Measurements from ENCODE around the gene ZMYND8.
"Not testable (repeated sequence)": the region's sequence is repeated elsewhere in the genome, so short reads cannot be mapped to it uniquely, and the experiment has no call there.

ZMYND8 gene

DNA sequence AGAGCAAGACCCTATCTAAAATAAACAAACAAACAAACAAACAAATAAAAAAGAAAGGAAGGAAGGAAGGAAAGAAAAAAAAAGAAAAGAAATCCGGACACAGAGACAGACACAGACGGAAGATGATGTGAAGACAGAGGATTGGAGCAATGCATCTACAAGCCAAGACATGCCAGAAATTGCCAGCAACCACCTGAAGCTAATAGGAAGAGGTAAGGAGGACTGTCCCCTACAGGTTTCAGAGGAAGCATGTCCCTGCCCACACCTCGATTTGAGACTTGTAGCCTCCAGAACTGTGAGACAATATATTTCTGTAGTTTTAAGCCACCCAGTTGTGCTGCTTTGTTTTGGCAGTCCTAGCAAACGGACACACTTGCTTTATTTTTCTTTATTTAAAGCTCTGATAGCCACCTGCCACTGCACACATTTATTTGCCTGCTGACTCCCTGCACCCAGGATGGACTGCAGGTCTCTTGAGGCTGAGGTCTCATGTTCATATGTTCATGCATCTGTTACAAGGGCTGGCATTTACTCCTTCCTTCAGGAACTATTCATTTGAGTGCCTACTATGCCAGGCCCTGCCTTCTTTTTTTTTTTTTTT, 20.7 kb upstream of the ZMYND8 start:
- no peak for TF ChIP-seq EZH2 (IDR thresholded peaks at IDR 0.05; ENCODE audit: borderline replicate concordance, low read depth, low read length, severe bottlenecking)
- TF ChIP-seq, protein P1, sequence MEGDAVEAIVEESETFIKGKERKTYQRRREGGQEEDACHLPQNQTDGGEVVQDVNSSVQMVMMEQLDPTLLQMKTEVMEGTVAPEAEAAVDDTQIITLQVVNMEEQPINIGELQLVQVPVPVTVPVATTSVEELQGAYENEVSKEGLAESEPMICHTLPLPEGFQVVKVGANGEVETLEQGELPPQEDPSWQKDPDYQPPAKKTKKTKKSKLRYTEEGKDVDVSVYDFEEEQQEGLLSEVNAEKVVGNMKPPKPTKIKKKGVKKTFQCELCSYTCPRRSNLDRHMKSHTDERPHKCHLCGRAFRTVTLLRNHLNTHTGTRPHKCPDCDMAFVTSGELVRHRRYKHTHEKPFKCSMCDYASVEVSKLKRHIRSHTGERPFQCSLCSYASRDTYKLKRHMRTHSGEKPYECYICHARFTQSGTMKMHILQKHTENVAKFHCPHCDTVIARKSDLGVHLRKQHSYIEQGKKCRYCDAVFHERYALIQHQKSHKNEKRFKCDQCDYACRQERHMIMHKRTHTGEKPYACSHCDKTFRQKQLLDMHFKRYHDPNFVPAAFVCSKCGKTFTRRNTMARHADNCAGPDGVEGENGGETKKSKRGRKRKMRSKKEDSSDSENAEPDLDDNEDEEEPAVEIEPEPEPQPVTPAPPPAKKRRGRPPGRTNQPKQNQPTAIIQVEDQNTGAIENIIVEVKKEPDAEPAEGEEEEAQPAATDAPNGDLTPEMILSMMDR (IDR thresholded peaks at IDR 0.05; ENCODE audit: borderline replicate concordance, extremely low read depth, low read length, poor library complexity, severe bottlenecking), result no peak
- H3K4me2 ChIP-seq (ENCODE audit: insufficient read depth, low read length), result no peak overlapping the region
- no peaks in the 10 kb centered on the region for H4K20me1 ChIP-seq (ENCODE audit: insufficient read depth, low read length)
- no peak overlapping the region for H2AFZ ChIP-seq (ENCODE audit: low read depth, low read length)
- no peaks in the 10 kb centered on the region for H3K79me2 ChIP-seq (ENCODE audit: insufficient read depth, low read length)
- no peak overlapping the region for H3K9ac ChIP-seq (ENCODE audit: low read depth, low read length)
- ATAC-seq (ENCODE audit: insufficient read depth, low read depth) (no peak), DNase-seq (no peak)
- H3K4me3 ChIP-seq (ENCODE audit: low read depth in 1 of 2, low read length in 2 of 2), result no peak overlapping the region
- no peaks in the 10 kb centered on the region for H3K27me3 ChIP-seq (ENCODE audit: insufficient read depth, low read length, poor library complexity)
- no peak overlapping the region for H3K27ac ChIP-seq (ENCODE audit: low read length)
- H3K36me3 ChIP-seq (ENCODE audit: insufficient read depth, low read length), result no peaks in the 10 kb centered on the region
- no peaks in the 10 kb centered on the region for H3K4me1 ChIP-seq (ENCODE audit: insufficient read depth, low read length)
- no peaks in the 10 kb centered on the region for H3K9me3 ChIP-seq (ENCODE audit: insufficient read depth, low read length, severe bottlenecking)

DNA sequence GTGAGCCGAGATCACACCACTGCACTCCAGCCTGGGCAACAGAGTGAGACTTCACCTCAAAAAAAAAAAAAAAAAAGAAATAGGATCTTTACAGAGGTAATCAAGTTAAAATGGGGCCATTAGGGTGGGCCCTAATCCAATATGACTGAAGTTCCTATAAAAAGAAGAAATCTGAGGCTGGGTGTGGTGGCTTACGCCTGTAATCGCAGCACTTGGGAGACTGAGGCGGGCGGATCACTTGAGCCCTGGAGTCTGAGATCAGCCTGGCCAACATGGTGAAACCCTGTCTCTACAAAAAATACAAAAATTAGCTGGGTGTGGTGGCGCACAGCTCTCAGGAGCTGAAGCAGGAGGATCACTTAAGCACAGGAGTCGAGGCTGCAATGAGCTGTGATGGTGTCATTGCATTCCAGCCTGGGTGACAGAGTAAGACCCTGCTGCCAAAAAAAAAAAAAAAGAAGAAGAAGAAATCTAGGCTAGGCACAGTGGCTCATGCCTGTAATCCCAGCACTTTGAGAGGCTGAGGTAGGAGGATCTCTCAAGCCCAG, 19.7 kb upstream of the ZMYND8 start:
- not testable (repeated sequence) for DNase-seq; H3K4me2 ChIP-seq (ENCODE audit: insufficient read depth, low read length); H3K36me3 ChIP-seq (ENCODE audit: insufficient read depth, low read length); H4K20me1 ChIP-seq (ENCODE audit: insufficient read depth, low read length); H3K4me1 ChIP-seq (ENCODE audit: insufficient read depth, low read length); H3K27me3 ChIP-seq (ENCODE audit: insufficient read depth, low read length, poor library complexity); H3K9me3 ChIP-seq (ENCODE audit: insufficient read depth, low read length, severe bottlenecking); H3K27ac ChIP-seq (ENCODE audit: low read length); H3K4me3 ChIP-seq (ENCODE audit: low read depth in 1 of 2, low read length in 2 of 2); H3K9ac ChIP-seq (ENCODE audit: low read depth, low read length); H2AFZ ChIP-seq (ENCODE audit: low read depth, low read length); H3K79me2 ChIP-seq (ENCODE audit: insufficient read depth, low read length); ATAC-seq (ENCODE audit: insufficient read depth, low read depth)

DNA sequence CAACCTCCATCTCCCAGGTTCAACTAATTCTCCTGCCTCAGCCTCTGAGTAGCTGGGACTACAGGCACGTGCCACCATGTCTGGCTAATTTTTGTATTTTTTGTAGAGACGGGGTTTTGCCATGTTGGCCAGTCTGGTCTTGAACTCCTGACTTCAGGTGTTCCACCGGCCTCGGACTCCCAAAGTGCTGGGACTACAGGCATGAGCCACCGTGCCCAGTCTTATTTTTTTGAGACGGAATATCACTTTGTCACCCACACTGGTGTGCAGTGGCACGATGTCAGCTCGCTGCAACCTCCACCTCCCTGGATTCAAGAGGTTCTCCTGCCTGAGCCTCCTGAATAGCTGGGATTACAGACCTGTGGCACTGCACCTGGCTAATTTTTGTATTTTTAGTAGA, 17.6 kb upstream of the ZMYND8 start:
- not testable (repeated sequence) for H3K27me3 ChIP-seq (ENCODE audit: insufficient read depth, low read length, poor library complexity); H3K9me3 ChIP-seq (ENCODE audit: insufficient read depth, low read length, severe bottlenecking); DNase-seq; ATAC-seq (ENCODE audit: insufficient read depth, low read depth); H3K27ac ChIP-seq (ENCODE audit: low read length); H3K4me2 ChIP-seq (ENCODE audit: insufficient read depth, low read length); H3K4me3 ChIP-seq (ENCODE audit: low read depth in 1 of 2, low read length in 2 of 2); H2AFZ ChIP-seq (ENCODE audit: low read depth, low read length); H4K20me1 ChIP-seq (ENCODE audit: insufficient read depth, low read length); H3K4me1 ChIP-seq (ENCODE audit: insufficient read depth, low read length); H3K36me3 ChIP-seq (ENCODE audit: insufficient read depth, low read length); H3K9ac ChIP-seq (ENCODE audit: low read depth, low read length); H3K79me2 ChIP-seq (ENCODE audit: insufficient read depth, low read length)

DNA sequence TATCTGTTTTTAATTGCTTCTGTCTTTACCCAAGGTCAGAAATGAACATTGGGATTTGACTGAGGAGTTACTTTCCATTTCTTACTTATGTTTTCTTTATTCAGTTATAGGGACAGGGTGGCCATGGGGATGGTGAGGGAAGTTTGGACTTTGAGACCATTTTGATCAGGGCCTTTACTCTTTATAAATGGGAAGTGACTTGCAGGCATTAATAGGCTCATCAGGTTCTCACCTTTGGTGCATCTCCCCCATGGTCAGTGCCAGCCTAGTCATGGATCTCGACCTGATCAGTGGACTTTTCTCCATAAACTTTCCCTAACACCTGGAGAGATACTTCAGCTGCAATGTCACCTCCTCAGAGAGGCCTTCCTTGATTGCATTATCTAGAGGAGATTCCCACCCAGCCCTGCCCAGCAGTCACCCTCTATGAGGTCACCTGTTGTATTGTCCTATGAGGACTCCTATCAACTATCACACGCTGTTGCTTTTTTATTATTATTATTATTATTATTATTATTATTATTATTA, 16.8 kb upstream of the ZMYND8 start:
- H3K36me3 ChIP-seq (ENCODE audit: insufficient read depth, low read length), result no peaks in the 10 kb centered on the region
- no peak for TF ChIP-seq EZH2 (IDR thresholded peaks at IDR 0.05; ENCODE audit: borderline replicate concordance, low read depth, low read length, severe bottlenecking)
- TF ChIP-seq, protein P1 (IDR thresholded peaks at IDR 0.05; ENCODE audit: borderline replicate concordance, extremely low read depth, low read length, poor library complexity, severe bottlenecking), result no peak
- no peak overlapping the region for H3K27ac ChIP-seq (ENCODE audit: low read length)
- H3K4me3 ChIP-seq (ENCODE audit: low read depth in 1 of 2, low read length in 2 of 2), result no peak overlapping the region
- DNase-seq (no peak), ATAC-seq (ENCODE audit: insufficient read depth, low read depth) (no peak)
- no peaks in the 10 kb centered on the region for H4K20me1 ChIP-seq (ENCODE audit: insufficient read depth, low read length)
- H3K27me3 ChIP-seq (ENCODE audit: insufficient read depth, low read length, poor library complexity), result no peaks in the 10 kb centered on the region
- no peak overlapping the region for H3K4me2 ChIP-seq (ENCODE audit: insufficient read depth, low read length)
- H3K9ac ChIP-seq (ENCODE audit: low read depth, low read length), result no peak overlapping the region
- no peak overlapping the region for H2AFZ ChIP-seq (ENCODE audit: low read depth, low read length)
- H3K9me3 ChIP-seq (ENCODE audit: insufficient read depth, low read length, severe bottlenecking), result no peaks in the 10 kb centered on the region
- H3K4me1 ChIP-seq (ENCODE audit: insufficient read depth, low read length), result no peaks in the 10 kb centered on the region
- H3K79me2 ChIP-seq (ENCODE audit: insufficient read depth, low read length), result no peaks in the 10 kb centered on the region

Measured in DND-41 (cell line).